Stimulated activated CD8-positive, alpha-beta memory T cell treated with anti-CD3 and anti-CD28 coated beads, Interleukin-12 subunit alpha, Interleukin-12 subunit beta, amount 100 ng/mL, for 24 hours (primary cell): ENCODE results near the gene WDR49.

ENCODE experiments used
- DNase-seq: peaks from one replicate; pipeline ENCODE4 v3.0.0-alpha.2; 2020; ENCODE audit errors: extremely low read depth

The WDR49 gene

DNA sequence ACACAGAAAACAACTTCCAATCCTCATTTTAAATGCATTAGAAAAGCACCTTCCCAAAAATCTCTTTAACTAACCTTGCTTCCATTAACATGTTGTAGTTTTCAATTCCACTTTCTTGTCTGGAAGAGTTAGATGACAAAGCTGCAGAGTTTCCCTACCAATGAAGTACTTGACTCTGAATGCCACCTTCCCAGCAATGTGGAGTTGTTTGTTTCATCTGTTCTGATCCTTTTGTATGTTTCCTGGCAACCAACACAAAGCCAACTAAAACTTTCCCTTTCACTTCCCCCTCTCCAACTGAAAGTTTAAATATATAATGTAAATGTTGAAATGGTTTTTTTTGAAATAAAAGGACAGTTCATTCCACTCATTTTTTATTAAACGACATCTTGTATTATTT, at the start of gene WDR49:
Gene WDR49 (minus strand): TSS at position 183 of the 400 bp plus-strand sequence. CDS start 517 bp downstream, outside the sequence.
- DNase-seq, result no peak

DNA sequence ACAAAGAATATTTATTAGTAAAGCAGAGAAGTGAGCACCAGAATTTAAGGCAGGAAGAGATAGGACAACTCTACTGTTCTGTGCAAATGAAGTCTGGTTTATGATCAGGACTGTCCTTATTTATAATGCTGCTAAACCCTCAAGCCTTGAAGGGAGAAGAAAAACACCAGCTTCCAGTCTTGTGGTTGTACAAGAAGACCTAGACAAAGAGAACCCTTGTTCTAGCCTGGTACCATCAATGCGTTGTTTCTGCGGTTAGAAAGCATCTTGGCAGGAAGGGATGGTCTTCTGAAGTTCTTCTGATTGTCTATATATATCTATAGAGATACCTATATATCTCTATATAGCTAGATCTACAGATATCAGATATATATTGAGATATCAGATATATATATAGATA, 47.2 kb upstream of the WDR49 start:
- no peak for DNase-seq

DNA sequence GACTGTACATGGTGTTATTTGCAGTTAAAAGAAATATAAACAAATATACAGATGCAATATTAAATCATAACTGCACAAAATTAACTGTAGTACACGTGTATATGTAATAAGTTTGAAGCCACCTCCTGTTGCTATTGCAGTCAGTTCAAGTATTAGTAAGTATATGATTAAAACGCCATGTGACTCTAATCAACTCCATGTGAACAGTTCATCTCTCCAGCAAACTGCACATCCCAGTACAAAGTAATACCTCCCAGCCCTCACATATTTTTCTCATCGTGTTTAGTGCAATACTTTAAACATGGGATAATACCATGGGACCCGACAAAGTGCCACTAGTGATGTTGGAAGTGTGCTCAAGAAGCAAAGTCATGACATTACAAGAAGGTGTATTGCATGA, 46.3 kb upstream of the WDR49 start:
- DNase-seq, result no peak

DNA sequence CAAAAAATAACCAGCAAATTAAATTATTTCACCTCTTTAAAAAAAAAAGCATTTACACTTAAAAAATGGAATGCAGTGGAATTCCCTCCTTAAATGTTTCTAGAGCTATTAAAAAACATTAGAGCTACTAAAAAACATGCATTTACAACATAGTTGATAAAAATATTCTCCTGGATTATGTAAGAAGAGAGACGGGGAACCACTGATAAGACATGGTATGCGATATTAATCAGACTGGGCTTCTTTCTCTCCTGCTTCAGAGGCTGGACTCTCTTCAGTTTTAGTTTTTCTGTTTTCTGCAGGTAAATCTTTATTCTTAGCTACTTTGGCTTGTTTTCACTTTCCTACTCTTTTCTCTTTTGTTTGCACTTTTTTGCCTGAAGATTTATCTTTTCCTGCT, 40.4 kb upstream of the WDR49 start:
- DNase-seq, result no peak

DNA sequence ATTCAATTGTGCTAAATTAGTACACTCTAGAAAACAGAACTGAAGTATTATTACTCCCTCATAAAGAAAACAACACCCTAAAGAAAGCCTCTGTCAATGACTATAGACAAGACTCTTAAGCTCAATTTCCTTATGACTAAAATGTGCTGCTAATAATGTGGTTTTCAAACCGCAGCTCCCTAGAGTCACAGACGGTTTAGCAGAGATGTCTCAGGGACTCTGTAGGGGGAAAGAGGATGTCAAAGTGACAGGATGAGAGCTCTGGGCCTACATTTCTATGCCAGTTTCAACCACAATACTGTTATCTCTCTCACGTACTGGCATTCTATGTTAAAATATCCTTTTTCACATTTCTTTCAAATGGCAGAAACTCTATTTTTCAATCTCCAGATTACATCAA, 37.6 kb upstream of the WDR49 start:
- DNase-seq, result no peak

DNA sequence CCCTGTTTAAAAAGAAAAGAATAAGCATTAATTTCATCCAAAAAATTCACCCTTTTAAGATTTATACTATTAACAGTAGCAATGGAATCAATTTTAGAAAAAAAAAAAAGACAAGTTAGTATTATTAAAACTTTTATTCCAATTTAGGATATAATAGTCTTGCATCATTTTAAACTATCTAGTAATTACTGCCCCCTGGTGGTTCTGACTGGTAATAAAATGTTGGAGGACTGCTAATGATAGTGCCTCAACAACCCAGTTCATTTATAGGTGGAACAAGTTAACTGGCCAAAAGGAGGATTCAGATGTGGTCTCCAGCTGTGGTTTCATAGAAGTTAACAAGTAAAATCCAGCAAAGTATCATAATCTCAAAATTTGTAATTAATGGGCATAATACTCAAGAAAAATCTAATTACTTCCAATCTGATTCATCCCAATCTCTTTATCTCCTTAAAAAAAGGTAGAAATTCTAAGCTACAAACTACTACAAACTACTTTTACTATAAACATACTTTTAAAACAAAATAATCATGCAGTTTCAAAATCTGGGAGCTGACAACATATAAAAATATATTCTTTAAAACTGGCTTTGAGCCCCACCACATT, 30.7 kb upstream of the WDR49 start:
- DNase-seq, result peak; percentile 14

DNA sequence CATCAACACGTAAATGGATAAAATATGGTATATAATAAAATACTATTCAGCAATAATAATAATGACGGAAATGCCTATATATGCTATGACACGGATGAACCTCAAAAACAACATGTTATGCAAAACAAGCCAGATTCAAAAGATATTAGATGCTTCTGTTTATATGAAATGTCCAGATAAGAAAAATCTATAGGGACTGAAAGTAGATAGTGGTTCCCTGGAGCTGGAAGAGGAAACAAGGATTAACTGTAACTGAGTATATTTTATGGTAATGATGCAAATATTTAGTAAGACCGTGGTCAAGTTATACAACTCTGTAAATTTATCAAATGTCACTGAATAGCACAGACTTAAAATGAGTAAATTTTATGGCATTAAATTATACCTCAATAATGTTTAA, 25.8 kb upstream of the WDR49 start:
- DNase-seq, result no peak

DNA sequence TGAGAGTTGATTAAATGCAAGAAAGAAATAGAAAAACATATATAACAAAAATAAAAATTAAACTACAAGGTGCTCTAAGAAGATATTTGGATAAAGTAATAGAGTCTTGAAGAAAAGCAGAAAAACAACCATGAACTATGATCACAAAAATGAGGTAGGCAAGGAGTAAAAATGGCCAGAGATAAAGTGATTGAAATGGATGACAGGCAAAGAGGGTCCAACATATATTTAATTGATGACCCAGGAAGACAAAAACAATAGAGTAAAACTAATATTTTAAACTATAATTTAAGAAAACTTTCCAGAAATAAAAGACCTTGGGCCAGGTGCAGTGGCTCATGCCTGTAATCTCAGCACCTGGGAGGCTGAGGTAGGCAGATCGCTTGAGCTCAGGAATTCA, 22.1 kb upstream of the WDR49 start:
- DNase-seq, result no peak

DNA sequence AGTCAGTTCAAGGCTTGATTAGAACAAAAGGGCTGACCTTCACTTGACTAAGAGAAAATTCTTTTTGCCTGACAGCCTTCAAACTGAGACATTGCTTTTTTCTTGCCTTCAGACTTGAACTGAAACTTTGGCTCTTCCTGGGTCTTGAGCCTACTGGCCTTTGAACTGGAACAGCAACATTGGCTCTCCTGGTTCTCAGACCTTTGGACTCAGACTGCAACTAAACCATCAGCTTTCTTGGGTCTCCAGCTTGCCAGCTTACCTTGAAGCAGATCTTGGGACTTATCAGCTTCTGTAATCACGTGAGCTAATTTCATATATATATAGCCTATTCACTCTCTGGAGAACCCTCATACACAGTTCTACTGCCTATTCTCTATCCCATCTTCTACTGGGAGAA, 19.5 kb upstream of the WDR49 start:
- no peak for DNase-seq

DNA sequence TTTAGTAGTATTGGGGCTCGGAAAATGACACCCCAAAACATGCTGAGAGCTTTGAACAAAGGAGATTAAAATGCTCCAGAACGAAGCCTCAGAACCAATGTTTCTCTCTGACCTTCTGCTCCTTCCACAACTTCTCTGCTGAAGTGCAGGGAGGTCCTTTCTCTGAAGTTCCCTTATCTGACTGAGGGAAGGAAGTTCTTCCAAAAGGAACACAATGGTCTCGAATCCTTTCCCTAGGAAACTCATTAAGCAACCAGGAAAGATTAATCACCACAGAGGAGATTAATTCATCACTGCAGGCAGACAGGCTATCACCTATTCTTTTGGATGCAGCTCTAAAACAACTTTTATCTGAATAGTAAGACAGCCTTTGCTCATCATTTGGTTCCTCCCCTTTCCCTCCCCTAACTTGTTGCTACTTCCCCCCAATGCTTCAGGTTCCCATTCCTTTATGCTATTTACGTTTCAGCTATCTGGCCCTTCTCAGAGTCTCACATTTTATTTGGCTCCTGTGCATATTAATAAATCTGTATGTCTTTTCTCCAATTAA, 18.2 kb upstream of the WDR49 start:
- DNase-seq, result no peak

DNA sequence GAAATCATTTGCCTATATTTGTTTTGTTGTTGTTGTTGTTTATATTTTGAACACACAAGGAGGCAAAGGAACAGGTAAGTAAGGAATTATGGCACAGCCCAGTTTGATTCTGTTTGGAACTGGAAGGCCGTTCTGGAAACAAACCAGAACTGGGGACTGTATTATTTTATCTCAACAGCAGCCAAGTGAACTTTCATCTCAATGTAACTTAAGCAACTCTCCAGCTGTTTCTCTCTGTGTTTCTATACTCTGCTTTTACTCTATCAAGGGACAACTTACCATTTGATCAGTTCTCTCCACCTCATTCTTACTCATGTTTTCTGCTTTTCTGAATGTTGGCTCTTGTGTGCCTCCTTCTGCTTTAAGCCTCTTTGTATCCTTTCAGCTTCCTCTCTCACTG, 16.0 kb upstream of the WDR49 start:
- no peak for DNase-seq

DNA sequence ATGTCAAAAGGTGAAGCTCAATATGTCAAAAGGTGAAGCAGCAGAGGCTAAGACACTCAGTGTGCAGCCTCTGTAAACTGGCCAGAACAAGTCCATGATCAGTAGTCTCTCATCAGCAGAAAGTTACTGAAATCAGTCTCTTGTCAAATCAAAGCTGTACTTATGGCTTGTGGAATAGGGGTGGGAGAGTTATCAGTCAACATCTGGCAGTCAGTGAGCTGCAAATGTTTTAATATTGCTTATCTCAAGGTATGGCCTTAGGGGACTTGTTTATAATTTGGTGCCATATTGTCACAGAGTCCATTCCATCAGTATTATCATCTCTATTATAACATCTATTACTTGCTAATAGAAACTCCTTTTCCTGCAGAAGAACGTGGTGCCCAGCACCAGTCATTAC, 14.9 kb upstream of the WDR49 start:
- no peak for DNase-seq

DNA sequence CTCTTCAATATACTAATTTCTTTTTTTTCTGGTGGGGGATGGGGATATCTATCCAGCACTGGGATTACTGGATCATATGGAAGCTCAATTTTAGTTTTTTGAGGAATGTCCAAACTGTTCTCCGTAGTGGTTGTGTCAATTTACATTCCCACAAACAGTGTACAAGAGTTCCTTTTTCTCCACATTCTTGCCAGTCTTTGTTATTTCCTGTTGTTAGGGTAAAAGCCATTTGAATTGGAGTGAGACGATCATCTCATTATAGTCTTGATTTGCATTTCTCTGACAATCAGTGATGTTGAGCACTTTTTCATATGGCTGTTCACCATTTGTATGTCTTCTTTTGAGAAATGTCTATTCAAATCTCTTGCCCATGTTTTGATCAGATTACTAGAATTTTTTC, 12.8 kb upstream of the WDR49 start:
- no peak for DNase-seq

DNA sequence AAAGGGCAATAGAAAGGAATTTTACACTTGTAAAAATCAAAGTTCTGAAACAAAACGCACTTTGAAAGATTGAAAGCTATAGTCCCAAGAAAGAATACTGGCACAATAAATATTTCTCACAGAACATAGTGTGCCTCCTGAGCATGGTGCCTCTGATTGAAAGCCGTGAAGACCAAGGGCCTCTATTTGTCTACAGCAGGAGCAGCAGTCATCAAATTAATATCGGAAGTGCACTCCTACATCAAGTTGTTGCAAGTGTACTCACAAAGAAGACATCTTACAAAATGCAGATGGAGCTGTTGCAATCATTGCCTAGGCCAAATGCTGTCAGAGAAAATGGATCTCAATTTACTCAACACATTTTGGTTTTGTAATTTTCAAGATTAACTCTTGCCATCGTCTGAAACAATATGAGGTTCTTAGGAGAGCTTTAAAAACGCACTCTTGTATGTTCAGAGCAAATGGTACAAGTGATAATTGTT, 9.2 kb upstream of the WDR49 start:
- no peak for DNase-seq

DNA sequence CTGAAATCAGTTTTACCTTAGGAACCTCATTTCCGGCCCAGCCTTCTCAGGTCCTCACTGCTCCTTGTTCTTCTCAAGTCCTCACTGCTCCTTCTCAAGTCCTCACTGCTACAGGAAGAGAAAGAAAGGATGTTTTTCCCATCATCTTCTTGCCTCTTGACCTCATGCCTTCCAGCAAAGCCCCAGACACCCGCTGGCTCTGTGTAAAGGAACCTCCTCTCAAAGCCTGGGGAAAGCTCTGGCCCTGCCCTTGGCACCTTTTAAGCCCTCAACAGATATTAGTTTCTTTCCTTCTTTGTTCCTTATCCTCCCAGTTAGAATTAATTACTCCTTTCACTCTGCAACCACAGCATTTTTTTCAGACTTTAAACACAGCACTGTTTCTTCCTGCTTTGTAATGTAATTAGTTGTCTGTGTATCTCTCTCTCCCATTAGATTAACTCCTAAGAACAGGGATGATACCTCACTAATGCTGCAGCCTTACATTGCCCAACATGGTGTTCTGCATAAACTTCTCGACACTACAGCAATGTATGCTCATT, 4.0 kb upstream of the WDR49 start:
- DNase-seq, result no peak

DNA sequence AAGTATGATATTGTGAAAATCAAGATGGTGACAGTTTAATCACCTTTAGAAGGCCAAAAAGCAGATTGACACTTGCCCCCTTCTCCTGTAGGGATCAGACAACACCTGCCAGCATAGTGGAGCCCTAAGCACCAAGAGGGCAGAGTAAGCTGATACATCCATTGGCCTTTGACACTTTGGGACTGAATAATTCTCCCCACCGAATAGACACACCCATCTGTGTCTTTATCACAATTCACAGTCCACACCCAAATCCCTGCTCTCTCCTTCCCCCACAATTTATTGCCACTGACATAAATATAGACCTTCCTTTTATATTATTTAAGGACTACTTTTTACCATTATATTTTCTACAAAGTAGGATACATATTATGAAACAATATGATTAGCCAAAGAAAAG, 3.1 kb upstream of the WDR49 start:
- no peak for DNase-seq

DNA sequence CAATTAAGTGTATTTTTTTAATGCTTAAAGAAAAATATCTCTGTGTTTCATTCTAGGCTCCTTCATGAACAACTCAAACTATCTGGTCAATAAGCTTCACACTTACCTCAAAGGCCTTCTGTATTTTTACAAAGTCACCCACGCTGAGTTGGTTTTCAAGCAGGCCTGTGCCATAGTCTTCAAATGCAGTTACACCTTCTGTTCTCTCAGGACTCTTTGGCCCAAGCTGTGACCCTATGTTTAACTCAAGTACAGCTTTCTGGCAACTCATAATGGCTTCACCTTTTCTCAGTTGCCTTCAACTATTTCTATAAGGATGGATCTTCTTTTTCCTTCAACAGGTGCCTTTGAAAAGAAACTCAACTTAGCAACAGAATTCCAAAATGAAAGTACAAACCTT, 587 bp downstream of the WDR49 start:
- DNase-seq, result no peak

DNA sequence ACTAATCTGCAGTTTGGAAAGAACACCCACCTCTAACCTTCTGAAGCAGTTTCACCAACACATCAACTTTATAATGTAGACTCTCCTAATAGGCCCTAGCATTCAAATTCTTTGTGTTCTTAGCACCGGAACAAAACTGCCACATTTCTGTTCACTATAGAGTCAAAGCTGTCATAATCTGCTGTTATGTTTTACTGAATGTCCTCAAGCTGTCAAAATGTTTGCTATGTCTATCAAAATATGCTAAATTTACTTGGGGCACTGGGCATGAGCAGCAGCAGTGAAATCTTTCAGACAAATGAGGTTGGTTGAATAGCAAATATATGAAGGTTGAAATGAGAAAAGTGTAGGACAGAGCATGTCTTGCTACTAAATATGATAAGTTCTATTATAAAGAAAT, 1.9 kb downstream of the WDR49 start:
- no peak for DNase-seq

DNA sequence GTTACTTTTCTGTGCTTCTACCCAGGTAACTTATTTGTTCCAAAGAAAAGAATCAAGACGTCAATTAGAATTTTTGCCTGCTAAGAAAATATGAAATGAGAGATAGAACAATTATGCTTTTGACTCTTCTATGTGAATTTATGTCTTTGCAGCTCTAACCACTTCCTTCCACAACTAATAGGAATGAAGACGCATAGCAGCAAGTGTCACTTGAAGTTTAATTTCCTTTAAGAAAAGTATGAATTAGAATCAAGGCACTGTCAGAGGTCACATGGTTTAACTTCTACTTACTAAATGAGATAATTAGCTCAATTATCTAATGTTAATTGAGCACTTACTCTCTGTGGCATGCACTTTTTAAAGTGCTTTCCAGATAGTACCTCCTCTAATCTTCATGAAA, 3.3 kb downstream of the WDR49 start:
- no peak for DNase-seq

DNA sequence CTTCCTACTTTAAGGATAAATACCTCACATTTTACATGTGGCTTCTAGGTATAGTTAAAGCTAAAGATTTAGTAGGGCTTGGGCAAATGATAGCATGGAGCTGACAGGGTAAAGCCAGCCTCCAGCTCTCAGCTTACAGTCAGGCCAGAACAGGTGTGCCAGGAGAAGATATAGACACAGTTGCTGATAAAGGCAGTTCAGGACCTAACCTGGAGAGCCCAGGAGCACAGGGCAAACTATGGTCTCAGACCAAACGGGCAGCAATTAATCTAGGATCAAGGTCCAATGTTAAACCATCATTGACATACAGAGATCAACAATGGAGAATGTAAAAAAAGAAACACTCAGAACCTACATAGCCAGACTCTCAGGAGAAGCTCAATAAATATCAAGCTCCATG, 4.0 kb downstream of the WDR49 start:
- DNase-seq, result no peak

DNA sequence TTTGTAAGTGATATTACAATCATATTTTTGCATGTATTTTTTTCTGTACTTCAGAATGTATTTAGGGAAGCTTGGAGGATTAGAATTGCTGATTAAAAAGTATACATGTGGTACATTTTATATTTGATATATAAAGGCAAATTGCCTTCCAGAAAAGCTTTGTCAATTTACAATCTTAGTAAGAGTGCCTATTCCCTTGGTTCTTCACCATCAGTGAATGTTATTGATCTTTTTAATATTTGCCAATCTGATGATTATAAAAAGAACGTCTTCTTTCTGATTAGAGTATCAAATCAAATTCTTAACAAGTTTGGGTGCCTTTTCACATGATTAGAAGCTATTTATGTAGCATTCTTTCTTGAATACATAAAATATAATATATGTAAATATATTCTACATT, 9.1 kb downstream of the WDR49 start:
- no peak for DNase-seq

DNA sequence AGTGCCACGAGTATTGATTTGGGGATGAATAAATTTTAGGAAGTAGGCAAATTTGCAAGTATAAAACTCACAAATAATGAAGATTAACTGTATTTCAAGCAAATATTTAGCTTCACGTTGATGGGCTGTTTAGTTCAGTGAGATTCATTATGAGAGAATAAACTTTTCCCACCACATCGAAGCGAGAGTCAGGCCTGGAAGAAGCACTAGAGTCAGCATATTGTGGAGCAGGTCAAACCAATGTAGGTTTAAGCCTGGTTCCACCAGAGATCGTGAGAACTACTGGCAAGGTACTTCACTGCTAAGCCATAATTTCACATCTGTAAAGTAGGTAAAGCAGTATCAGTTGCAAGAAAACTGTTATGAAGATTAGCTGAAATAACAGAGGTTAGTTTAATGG, 22.3 kb downstream of the WDR49 start:
- DNase-seq, result no peak

DNA sequence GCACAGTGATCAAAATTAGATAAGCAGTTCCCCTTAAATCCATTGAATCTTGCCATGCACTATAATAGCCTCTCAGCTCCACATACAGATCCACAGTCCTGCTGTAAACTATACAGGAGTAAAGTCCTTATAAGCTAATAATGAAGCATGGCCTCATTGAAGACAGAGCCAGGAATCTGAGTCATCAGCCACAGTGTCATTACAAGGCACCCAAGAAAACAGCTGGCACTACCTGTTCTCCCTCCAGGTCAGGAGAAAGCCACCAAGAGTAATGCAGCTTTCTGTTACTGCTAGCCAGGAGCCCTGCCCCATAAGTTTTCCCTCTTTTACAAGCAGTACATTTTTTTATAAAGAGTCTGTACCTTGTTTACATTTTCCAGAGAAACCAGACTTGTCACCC, 27.3 kb downstream of the WDR49 start:
- no peak for DNase-seq

DNA sequence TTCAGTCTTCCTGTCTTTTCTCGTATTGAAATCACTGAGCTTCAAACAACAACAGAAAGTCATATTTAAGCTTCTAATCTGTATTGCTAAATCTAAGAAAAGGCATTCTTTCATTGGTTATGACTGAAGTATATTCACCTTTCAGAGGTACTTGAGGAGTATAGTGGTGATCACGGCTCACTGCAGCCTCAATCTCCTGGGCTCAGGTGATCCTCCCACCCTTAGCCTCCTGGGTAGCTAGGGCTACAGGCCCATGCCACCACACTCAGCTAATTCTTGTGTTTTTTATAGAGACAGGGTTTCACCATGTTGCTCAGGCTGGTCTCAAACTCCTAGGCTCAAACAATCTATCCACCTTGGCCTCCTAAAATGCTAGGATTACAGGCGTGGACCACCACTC, 38.7 kb downstream of the WDR49 start:
- DNase-seq, result no peak
